C1 segment of cervical spinal cord (tissue), 14 donors: ENCODE data around the gene USP6NL.
A peak's percentile ranks its signal among the peaks of the same experiment; 100 is the strongest.

ENCODE experiments used
- DNase-seq, 14 donors: peaks; one replicate each; lab custom pipeline; 2025; lab: John Stamatoyannopoulos, UW

Gene USP6NL

DNA sequence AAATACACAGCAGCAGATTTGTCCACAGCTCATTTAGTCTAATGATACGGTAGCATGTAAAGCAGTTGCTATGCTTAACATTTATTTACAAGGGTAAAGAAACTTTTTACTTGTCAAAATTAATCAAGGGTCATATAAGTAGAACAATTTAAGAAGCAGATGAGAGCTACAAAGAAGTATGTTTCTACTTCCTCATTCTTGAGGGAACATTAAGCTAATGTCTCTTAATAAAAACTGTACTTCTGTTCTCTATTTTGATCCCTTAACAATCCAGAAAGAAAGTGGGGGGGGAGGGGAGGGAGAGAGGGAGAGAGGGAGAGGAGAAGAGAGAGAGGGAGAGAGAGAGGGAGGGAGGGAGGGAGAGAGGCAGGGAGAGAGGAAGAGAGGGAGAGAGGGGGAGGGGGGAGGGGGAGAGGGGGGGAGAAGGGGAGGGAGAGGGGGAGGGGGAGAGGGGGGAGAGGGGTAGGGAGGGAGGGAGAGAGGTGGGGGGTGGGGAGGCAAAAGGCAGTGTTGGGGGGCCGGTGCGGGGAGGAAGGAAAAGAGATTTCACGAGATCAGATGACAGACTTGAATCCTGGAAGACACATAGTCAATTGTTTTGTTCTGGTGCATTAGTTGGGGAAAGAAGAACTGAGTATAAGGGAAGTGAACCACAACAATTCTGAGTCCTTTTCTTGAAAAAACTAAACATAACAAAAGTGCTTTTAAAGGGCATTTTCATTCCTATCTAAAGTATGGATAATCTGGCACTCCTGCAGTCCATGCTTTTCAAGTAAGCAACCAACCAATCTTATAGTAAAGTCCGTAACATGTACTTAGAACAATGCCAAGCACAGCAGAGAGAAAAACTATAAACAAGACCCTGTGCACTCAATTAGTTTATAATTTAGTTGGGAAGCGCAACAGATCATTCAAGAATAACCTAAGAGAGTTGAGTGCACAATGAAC lies 128.0 kb downstream of the USP6NL start:
- no peak for DNase-seq

DNA sequence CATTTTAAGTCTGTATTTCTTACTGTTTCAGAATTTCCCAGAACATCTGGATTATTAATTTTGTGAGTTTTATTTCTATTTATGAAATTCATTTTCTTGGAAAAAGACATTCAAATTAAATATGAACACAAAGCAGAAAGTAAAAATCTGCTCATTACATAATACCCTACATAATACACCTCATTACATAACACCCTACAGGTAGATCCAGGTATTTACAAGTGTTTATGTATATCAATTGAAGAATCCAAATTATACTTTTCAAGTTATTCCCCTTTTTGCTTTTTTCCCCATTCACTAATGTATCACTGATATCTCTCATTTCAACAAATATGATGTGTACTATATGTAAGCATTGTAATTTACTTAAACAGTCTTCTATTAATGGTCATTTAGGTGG lies 129.1 kb downstream of the USP6NL start:
- no peak for DNase-seq

DNA sequence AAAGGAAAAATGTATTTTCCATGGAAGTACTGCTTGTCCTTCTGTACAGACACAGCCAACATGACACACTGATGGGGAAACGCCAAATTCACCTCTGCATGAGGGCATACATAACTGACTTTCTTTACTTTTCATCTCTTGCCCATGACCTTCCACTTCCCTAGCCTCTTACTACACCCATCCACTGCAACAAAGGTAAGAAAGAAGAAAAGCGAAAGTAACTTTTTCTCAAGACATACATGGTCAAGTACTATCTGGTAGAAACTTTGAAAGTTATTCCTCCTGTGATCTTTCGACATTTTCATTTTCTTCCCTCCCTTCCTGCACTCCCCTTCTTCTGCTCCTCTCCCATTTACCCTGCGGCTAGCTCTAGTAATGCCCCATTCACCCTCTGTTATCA lies 130.8 kb downstream of the USP6NL start:
- DNase-seq, result no peak

DNA sequence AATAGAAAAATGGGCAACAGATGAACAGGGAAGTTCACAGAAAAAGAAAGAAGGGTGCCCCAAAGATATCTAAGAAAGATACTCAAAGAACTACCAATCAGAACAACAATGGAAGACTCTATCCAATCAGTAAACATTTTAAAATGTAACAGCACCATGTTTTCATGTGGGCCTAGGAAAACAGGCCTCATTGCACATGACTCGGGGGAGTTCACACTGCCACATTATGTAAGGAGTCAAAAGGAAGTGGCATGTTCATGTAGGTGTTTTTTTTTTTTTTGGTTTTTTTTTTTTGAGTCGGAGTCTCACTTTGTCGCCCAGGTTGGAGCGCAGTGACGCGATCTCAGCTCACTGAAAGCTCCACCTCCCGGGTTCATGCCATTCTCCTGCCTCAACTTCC lies 132.2 kb downstream of the USP6NL start:
- DNase-seq, result no peak

DNA sequence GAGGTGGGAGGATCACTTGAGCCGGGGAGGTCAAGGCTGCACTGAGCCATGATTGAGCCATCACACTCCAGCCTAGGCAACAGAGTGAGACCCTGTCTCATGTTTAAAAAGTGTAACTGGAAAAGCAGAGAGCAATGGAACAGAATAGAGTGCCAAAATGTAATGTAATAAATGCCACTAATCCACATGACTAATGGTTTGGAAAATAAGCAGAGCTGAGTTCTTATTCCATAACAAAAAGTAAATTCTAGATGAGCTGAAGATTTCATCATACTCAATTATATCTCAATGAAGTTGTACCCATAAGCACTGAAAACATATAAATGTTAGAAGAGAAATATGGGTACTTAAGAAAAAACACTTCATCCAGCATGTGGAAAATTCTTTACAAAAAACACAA lies 132.6 kb downstream of the USP6NL start:
- no peak for DNase-seq

DNA sequence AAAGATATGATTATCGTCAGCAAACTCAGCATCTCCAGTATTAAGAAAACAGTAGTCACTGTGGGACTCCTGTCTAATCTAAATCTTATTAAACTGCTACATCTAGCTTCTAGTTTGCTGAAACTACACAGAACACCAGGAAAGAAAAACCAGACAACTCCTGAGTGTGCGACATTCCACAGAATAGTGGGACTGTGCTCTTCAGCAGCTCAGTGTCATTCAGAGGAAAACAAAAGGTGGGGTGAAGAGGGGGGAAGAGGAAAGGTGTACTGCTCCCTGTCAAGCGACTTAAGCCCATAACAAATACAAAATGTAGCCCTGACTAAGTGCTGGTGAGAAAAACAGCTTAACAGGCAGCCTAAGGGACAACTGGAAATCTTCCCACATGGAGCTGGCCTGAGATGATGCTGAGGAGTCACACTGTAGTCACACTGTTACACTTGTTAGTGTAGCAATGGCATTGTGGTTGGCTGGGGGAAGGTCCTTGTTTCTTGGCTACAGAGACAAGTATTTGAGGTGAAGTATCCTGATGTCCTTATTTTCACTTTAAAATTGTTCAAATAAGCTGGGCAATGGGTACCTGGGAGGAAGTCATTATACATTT lies 135.5 kb downstream of the USP6NL start:
- no peak for DNase-seq

DNA sequence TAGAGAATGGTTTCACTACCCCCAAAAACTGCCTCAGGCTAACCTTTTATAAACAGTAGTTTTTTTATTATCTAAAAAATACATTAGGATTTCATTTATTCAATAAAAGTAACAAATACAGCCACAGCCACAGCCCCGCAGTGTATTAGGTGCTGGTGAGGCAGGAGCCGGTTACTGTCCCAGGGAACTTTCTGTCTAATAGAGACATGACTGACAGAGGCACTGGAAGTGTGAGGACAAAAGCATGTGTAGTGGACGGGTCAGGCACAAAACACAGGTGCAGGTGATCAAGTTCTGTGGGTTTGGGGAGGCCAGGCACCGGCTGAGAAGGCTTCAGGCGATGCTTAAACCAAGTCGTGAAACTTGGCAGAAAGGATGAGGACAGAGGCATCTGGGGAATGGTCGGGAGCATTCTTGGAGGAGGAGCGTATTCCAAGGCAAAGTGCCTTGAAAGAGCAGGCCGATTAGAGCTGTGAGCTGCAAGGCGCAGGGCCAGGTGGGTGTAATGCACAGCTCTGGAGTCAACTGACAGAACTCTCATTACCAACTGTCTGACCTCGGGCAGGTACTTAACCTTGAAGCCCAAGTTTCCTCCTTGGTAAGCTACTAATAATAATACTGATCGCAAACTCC lies 138.2 kb downstream of the USP6NL start:
- DNase-seq, result no peak

DNA sequence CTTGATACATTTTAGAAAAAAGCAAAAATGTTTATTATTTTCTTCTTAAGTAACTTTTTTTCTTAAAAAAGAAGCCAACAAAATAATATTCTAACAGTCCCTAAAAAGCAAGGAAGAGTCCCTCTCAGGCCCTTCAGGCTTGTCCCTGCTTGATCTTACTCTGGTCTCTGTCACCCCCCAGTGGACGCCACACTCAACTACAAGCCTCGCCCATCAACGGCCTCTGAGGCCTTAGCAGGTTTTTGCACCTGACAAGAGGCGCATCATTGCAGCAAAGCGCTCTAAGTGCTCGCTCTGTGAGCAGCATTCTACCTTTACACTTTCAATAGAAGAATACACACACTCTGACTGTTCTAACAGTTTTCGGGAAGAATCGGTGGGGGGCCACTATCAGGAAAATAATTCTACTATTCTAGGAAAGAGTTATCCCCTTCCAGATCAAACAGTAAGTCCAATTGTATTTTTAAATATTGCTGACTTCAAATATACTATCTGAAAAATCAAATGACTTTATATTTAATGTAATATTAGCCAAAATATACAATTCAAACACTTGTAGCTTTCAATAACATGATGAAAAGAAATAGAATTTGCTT lies 139.2 kb downstream of the USP6NL start:
- DNase-seq, result peak in 9 of 14 donors; percentile 4 to 52 (median 18)

DNA sequence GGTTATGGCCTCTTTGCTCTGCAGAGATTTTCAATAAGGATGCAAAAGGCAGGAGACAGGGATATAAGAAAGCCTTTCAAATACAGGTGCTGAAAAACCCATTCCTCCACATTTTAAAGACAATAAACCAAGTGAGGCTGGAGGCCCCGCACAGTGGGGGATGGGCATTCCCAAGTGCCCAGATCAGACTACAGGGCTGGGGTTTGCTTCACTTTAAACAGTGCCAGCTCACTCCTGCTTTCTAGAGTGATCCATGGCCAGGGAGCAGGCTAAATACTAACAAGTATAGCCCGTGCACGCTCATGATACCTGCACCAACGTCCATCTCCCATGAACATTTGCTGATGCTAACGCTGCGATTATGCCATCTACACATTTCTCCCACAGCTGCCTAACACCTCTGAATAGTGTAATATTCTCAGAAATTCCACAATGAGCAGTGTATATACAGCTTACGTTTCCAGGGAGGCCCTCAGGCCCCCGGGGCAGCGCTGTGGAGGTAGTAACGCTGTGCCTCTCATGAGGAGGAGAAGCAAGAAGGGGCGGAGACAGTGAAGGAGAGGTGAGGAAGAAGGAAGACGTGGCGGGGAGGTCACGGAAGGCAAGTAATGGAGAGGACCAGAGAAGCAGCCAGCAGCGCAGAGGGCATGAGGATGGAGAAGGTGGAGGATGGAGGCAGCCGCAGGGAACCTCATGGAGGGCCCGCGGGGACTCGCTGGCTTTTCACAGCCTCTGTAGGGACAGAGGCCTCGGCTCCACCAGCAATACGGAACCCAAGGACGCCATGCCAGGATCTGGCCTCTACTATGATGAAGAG lies 141.7 kb downstream of the USP6NL start:
- DNase-seq, result no peak

DNA sequence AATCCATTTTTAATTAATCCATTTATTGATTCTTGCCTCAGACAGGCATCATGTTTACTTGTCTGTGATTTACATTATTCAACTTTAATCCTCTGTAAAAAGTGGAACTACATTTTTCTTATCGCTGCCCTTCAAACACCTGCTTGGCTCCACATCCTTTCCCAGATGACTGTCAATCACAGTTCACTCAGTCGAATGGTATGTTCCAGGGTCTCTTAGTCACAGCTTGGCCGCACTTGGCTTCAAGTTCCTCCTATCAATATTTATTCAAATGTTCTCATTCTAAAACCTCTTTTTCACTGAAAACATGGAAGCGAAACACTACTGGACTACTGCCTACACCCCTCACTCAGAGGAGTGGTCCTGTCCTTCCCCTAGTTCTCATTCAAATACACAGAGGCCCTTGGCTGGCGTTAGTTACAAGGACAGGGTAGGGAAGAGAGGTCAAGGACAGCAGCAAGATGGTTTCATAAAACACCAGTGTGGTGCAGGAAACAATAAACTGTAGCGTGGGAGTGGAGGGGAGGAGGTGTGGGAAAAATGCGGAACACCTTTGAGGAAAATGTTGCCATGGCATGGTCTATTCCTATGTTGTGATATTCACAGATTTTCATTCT lies 143.2 kb downstream of the USP6NL start:
- no peak for DNase-seq

DNA sequence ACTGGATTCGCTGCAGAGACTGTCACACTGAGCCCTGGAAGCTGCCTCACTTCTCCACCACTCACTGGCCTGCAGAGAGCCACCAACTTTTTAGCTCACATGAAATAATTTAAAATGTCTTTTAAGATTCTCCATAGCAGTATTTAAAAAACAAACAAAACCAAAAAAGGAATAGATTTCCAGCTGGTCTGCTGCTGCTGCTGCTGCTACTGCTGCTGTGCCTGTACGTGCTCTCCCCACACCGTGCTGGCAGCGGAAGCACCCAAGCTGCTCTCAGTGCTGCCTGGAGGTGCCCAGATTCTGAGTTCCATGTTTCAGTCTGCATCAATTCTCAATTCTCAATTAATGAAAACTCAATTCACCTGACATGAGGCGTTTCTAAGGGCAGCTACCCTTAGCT lies 146.0 kb downstream of the USP6NL start:
- no peak for DNase-seq

DNA sequence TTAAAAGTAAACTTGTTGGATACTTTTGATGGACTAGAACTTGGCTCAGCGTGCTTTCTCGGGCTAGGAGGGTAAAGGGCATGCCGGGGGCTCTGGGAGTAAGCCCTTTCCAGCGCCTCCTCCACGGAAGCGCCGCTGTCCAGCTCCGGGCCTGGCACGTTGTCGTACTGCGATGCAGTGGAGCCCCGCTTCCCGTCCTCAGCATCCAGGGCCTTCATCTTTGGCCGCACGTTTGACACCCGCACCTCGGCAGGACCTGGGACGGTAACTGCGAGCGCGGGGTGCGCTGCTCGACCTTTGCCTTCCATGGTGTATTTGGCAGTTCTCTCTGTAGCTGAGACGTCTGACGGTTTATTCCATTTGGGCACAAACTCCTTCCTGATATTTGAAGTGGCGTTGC lies 148.3 kb downstream of the USP6NL start:
- no peak for DNase-seq

DNA sequence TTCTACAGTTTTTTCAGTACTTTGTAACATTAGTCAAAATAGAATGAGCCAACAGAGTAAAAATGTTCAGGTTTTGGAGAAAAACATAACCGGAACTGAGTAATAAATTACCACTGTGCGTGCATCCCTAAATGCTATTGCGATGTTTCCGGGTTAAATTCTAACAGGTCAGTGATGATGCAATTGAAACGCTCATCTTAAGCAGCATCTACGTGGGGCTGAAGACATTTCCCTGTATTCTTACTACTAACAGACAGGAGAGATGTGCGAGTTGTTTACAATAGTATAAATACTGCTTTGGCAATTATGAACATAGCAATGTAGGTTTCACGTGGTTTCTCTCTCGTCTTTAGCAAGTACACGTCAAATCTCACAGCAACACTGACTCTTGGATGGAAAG lies 149.4 kb downstream of the USP6NL start:
- DNase-seq, result no peak

DNA sequence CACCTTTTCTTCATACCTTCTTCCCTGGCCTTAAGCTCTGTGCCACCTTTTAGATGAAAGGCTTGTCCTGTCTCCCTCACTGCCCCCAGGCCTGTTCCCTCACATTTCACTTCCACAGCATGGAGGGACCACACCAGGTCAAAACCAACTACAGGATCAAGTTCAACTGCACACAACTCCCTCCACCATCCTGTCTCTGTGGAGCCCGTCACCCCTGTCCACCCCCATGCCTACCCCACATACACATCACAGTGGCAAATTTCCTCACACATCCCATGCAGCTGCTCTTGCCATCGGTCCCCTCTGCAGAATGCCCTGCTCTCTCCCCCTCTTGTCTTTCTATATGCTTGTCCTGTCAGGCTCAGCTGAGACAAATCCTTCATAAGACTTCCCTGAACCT lies 154.1 kb downstream of the USP6NL start:
- DNase-seq, result no peak

DNA sequence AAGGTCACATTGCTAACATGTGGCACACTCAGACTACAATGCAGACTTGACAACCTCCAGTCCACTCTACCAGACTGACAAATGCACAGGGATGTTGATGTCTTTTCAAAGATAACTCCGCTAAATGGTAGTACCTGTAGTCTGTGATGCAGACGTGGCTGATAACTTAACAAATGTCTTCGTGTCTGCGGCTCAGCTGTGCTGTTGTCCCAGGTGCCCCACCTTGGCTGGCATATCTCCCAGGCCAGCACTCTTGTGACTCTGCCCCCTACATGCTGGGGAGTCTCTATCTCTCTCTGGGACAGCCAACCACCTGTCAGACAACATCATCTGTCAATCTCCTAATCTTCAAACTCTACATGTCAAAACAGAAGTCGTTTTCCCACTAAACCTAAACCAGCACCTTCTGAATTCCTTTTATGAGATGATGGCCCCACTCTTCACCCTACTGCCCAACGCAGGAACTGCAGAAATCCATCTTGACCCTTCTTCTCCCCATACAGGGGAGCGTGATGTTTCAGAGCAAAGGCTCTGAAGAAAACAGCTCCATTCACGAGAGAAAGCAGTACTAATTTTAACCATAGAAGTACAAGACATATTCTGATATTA lies 156.4 kb downstream of the USP6NL start:
- no peak for DNase-seq

DNA sequence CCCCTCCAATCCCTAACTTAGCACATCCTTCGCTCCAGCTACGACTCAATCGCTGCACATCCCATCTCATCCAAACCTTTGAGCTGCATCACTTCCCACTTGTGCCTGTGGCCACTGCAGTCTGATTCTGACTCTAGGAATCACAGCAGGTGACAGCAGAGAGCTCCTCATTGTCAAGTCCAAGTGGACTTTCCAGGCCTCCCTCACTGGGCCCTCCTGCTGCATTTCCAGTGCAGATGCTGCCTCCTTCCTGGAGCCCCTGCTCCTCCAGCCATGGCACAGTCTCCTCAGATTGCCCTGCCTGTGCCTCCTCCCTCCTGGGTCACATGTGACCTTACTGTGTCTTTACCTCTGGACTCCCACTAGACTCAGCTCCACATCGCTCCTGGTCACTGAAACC lies 157.3 kb downstream of the USP6NL start:
- no peak for DNase-seq

DNA sequence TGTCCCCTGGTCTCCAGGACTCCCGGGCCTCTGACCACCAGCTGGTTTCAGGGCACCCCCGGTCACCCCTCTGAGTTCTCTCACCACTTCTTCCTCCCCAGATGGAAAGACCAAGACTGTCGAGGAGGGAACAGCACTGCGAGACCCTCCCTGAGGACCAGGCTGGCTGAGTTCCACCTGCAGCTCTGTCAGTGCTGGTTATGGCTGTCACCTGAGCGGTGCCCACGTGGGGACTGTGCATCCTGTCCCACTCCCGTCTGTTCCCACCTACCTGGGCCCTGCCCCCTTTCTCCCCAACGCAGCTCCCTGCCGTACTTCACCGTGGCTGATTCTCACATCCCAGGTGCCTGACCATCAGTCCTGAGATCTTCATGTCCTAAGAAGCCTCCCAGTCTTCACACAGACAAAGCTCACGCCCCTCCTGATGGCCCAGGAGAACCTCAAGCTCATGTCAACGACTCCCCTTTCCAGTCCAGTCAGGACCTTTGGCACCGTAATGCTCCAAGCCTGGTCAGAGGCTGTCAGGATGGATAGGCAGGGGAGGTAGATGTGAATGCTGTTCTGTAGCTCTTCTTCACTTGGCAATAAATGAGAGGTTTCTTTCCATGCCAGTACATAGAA lies 159.7 kb downstream of the USP6NL start:
- DNase-seq, result no peak

DNA sequence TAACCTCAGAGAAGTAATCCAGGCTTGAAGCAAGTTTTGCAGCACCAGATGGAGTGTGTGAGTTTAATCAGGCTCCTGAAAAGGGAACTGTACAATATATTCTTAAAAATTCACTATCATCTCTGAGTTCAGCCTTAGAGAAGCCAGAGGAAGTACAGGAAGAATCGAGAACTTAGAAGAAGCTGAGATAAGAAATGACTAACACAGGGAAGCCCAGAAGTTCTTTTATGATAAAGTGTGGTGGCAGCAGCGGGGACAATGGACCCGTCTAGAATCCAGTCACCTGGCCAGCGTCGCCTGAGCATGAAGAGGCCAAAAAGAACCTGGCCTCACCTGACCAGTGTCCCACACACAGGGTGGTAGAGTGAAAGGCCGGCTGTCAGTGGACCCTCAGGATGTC lies 161.0 kb downstream of the USP6NL start:
- no peak for DNase-seq

DNA sequence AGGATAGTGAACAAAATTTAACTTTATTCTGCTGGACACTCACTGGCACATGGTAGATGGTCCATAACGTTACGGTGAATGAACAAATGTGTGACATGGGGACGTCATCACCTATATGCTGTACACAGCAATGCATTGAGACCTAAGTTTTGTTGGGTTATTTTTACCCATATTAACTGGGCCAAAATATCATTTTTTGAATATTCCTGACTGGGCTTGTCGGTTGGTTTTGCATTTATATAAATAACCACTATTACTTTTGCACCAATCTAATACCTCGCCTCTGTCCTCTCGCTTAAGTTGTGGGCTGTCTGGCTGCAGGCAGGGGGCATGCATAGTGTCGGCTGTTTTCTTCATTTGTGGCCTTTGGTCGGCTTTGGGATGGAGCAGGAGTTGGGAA lies 161.7 kb downstream of the USP6NL start:
- DNase-seq, result no peak
